ENCODE data around the gene DCTN1. TPM values are rescaled to one million over a fixed set of nuclear protein-coding genes. Genes with fewer than 3 reads are reported as not detected.

The DCTN1 gene
- total and polyA plus RNA-seq, 2 donors (not counting 1 experiment from before 2014, with no cell fraction given) = 133 to 228 TPM

- Histone ChIP-seq H3K27ac (ENCODE audit: insufficient read depth, low read length) (no peak overlapping the region), H3K27me3 (ENCODE audit: control insufficient read depth, insufficient read depth, low read length) (peaks cover 1% of the 10 kb centered on the region), H3K36me3 (ENCODE audit: control insufficient read depth, insufficient read depth, low read length) (no peaks in the 10 kb centered on the region), H4K20me1 (ENCODE audit: control insufficient read depth, extremely low read depth, insufficient read depth, low read length) (no peaks in the 10 kb centered on the region), H3K79me2 (ENCODE audit: control insufficient read depth, insufficient read depth, low read length) (no peaks in the 10 kb centered on the region), H3K4me2 (ENCODE audit: extremely low read depth, insufficient read depth, low read length) (no peak overlapping the region), H2AFZ (ENCODE audit: low read length) (no peak overlapping the region), H3K9me3 (ENCODE audit: control insufficient read depth, insufficient read depth, low read depth, low read length) (no peaks in the 10 kb centered on the region), H3K9ac (ENCODE audit: insufficient read depth, low read length) (no peak overlapping the region), H3K4me3 (replicated peaks in 1 of 4; ENCODE audit: control extremely low read depth in 1 of 4, insufficient read depth in 1 of 4, low read depth in 3 of 4, low read length in 4 of 4) (no peak overlapping the region), H3K4me1 (ENCODE audit: control insufficient read depth, extremely low read depth, insufficient read depth, low read length) (no peaks in the 10 kb centered on the region)
- no peak for DNase-seq (ENCODE audit: low read depth in 2 of 2)
- TF ChIP-seq EZH2 (IDR thresholded peaks at IDR 0.05; ENCODE audit: low read length, missing control alignments) = no peak
- no peak for TF ChIP-seq CTCF (conservative IDR thresholded peaks at IDR 0.05 in 1 of 2, IDR thresholded peaks at IDR 0.05 in 1 of 2; ENCODE audit: low read depth in 1 of 2, low read length in 2 of 2)
Measured at GRCh38 chr2:74347742-74348141, 32.4 kb downstream of the DCTN1 start.

GRCh38 chr2:74347303-74347702, 32.8 kb downstream of the DCTN1 start:
- Histone ChIP-seq H3K4me3 (replicated peaks in 1 of 4; ENCODE audit: control extremely low read depth in 1 of 4, insufficient read depth in 1 of 4, low read depth in 3 of 4, low read length in 4 of 4) (no peak overlapping the region), H3K9me3 (ENCODE audit: control insufficient read depth, insufficient read depth, low read depth, low read length) (no peaks in the 10 kb centered on the region), H2AFZ (ENCODE audit: low read length) (no peak overlapping the region), H3K4me1 (ENCODE audit: control insufficient read depth, extremely low read depth, insufficient read depth, low read length) (no peaks in the 10 kb centered on the region), H3K4me2 (ENCODE audit: extremely low read depth, insufficient read depth, low read length) (no peak overlapping the region), H3K9ac (ENCODE audit: insufficient read depth, low read length) (no peak overlapping the region), H3K27me3 (ENCODE audit: control insufficient read depth, insufficient read depth, low read length) (peaks cover 3% of the 10 kb centered on the region), H3K27ac (ENCODE audit: insufficient read depth, low read length) (no peak overlapping the region), H3K36me3 (ENCODE audit: control insufficient read depth, insufficient read depth, low read length) (no peaks in the 10 kb centered on the region), H3K79me2 (ENCODE audit: control insufficient read depth, insufficient read depth, low read length) (no peaks in the 10 kb centered on the region), H4K20me1 (ENCODE audit: control insufficient read depth, extremely low read depth, insufficient read depth, low read length) (no peaks in the 10 kb centered on the region)
- DNase-seq (ENCODE audit: low read depth in 2 of 2) = no peak
- no peak for TF ChIP-seq EZH2 (IDR thresholded peaks at IDR 0.05; ENCODE audit: low read length, missing control alignments)
- no peak for TF ChIP-seq CTCF (conservative IDR thresholded peaks at IDR 0.05 in 1 of 2, IDR thresholded peaks at IDR 0.05 in 1 of 2; ENCODE audit: low read depth in 1 of 2, low read length in 2 of 2)

- H3K4me2 ChIP-seq (ENCODE audit: extremely low read depth, insufficient read depth, low read length) = no peak overlapping the region
- no peaks in the 10 kb centered on the region for H3K36me3 ChIP-seq (ENCODE audit: control insufficient read depth, insufficient read depth, low read length)
- no peaks in the 10 kb centered on the region for H3K9me3 ChIP-seq (ENCODE audit: control insufficient read depth, insufficient read depth, low read depth, low read length)
- no peaks in the 10 kb centered on the region for H4K20me1 ChIP-seq (ENCODE audit: control insufficient read depth, extremely low read depth, insufficient read depth, low read length)
- no peak for DNase-seq (ENCODE audit: low read depth in 2 of 2)
- no peaks in the 10 kb centered on the region for H3K79me2 ChIP-seq (ENCODE audit: control insufficient read depth, insufficient read depth, low read length)
- no peak overlapping the region for H2AFZ ChIP-seq (ENCODE audit: low read length)
- H3K27ac ChIP-seq (ENCODE audit: insufficient read depth, low read length) = no peak overlapping the region
- no peaks in the 10 kb centered on the region for H3K4me1 ChIP-seq (ENCODE audit: control insufficient read depth, extremely low read depth, insufficient read depth, low read length)
- no peak overlapping the region for H3K4me3 ChIP-seq (replicated peaks in 1 of 4; ENCODE audit: control extremely low read depth in 1 of 4, insufficient read depth in 1 of 4, low read depth in 3 of 4, low read length in 4 of 4)
- no peak overlapping the region for H3K9ac ChIP-seq (ENCODE audit: insufficient read depth, low read length)
- TF ChIP-seq CTCF (conservative IDR thresholded peaks at IDR 0.05 in 1 of 2, IDR thresholded peaks at IDR 0.05 in 1 of 2; ENCODE audit: low read depth in 1 of 2, low read length in 2 of 2) (no peak), EZH2 (IDR thresholded peaks at IDR 0.05; ENCODE audit: low read length, missing control alignments) (no peak)
- peaks cover 3% of the 10 kb centered on the region for H3K27me3 ChIP-seq (ENCODE audit: control insufficient read depth, insufficient read depth, low read length)
Measured at GRCh38 chr2:74345272-74345943, 34.7 kb downstream of the DCTN1 start.
